OCI-LY1 (cell line): ENCODE results near the gene WDR83.

Experiments
- EZH2 ChIP-seq: fragments of 200-600 bp; sonication (generic), shearing (Covaris generic); IDR thresholded peaks from 2 replicates; pipeline ENCODE4 v1.8.0; 2017; ENCODE audit warnings: borderline replicate concordance, mixed run types, mild to moderate bottlenecking, antibody characterized with exemption, low read length, moderate library complexity, mixed read lengths
- TF ChIP-seq, protein P1 (sequence below): fragments of 200-600 bp; sonication (generic), shearing (Covaris generic); IDR thresholded peaks from 2 replicates; pipeline ENCODE4 v1.5.1; 2017; ENCODE audit warnings: mild to moderate bottlenecking, antibody characterized with exemption, low read length, moderate library complexity, mixed read lengths

DNA sequence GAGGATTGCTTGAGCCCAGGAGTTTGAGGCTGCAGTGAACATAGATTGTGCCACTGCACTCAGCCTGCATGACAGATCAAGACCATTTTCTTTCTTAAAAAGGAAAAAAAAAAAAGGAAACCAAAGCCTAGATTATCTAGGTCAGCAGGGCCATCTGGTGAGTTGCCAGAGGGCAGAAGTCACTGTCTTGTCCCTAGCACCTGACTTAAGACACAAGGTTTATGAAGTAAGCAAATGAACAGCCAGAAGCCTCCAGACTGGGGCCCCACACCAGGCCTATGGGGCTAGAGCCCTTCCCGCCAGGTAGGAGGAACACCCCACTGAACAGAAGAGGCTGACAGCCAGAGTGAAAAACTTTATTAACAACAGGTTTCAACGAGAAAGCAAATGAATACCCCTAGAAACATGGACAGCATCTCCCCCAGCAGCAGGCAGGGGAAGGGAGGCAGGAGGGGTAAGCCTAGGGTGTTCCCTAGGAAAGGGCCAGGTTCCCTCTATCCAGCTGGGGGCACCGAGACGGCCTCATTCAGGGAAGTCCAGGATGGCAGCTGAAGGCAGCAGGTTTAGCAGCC is 1.2 kb downstream of the WDR83 start:
- TF ChIP-seq, protein P1, sequence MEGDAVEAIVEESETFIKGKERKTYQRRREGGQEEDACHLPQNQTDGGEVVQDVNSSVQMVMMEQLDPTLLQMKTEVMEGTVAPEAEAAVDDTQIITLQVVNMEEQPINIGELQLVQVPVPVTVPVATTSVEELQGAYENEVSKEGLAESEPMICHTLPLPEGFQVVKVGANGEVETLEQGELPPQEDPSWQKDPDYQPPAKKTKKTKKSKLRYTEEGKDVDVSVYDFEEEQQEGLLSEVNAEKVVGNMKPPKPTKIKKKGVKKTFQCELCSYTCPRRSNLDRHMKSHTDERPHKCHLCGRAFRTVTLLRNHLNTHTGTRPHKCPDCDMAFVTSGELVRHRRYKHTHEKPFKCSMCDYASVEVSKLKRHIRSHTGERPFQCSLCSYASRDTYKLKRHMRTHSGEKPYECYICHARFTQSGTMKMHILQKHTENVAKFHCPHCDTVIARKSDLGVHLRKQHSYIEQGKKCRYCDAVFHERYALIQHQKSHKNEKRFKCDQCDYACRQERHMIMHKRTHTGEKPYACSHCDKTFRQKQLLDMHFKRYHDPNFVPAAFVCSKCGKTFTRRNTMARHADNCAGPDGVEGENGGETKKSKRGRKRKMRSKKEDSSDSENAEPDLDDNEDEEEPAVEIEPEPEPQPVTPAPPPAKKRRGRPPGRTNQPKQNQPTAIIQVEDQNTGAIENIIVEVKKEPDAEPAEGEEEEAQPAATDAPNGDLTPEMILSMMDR: no peak
- TF ChIP-seq EZH2: no peak
